Liver (tissue), 9 donors: Measurements from ENCODE around the gene TAS1R2. TPM values are rescaled to one million over a fixed set of nuclear protein-coding genes. Genes with fewer than 3 reads are reported as not detected.

Experiments used
- DNase-seq: peaks from one replicate; pipeline ENCODE4 v3.0.0-alpha.2; 2017; ENCODE audit warnings: low spot score
- H3K27ac ChIP-seq, 2 donors: one replicate each; pipeline ENCODE4 v1.7.0; 2013; ENCODE audit warnings: inconsistent platforms in 2 of 2, low read length in 2 of 2, control low read depth in 1 of 2, low read depth in 1 of 2, mild to moderate bottlenecking in 1 of 2
- H3K27me3 ChIP-seq, 4 donors: one replicate each; pipeline versions ENCODE4 v1.6.1 to v1.7.0; 2013; ENCODE audit warnings: low read length in 3 of 4, inconsistent platforms in 1 of 4, mild to moderate bottlenecking in 1 of 4, moderate library complexity in 1 of 4; ENCODE audit not compliant: control insufficient read depth in 4 of 4, insufficient read depth in 4 of 4
- H3K36me3 ChIP-seq, 4 donors: one replicate each; pipeline versions ENCODE4 v1.6.1 to v1.7.0; 2013; ENCODE audit warnings: low read length in 3 of 4, mild to moderate bottlenecking in 3 of 4, low read depth in 1 of 4, moderate library complexity in 1 of 4; ENCODE audit not compliant: control insufficient read depth in 4 of 4, insufficient read depth in 3 of 4
- H3K4me1 ChIP-seq, 4 donors: one replicate each; pipeline versions ENCODE4 v1.6.1 to v1.7.0; 2013; ENCODE audit warnings: low read length in 3 of 4, mild to moderate bottlenecking in 3 of 4, moderate library complexity in 1 of 4; ENCODE audit not compliant: control insufficient read depth in 4 of 4, insufficient read depth in 4 of 4
- H3K4me3 ChIP-seq, 3 donors: one replicate each; pipeline versions ENCODE4 v1.6.1 to v1.7.0; 2013; ENCODE audit warnings: low read length in 3 of 3, control low read depth in 1 of 3, low read depth in 1 of 3, mild to moderate bottlenecking in 1 of 3
- H3K9ac ChIP-seq, 2 donors: one replicate each; pipeline ENCODE4 v1.7.0; 2013; ENCODE audit warnings: low read length in 2 of 2, mild to moderate bottlenecking in 2 of 2, moderate library complexity in 2 of 2, control low read depth in 1 of 2, low read depth in 1 of 2
- H3K9me3 ChIP-seq, 4 donors: one replicate each; pipeline versions ENCODE4 v1.6.1 to v1.7.0; 2013; ENCODE audit warnings: low read length in 3 of 4; ENCODE audit not compliant: control insufficient read depth in 4 of 4
- ATF3 ChIP-seq: IDR thresholded peaks from 2 replicates; pipeline ENCODE4 v1.6.1; 2016; ENCODE audit warnings: antibody characterized with exemption
- CTCF ChIP-seq: fragments of 150-350 bp; IDR thresholded peaks from 2 replicates; pipeline ENCODE4 v1.5.1; 2017; ENCODE audit warnings: improper control_type of control experiment, low read depth, low read length; ENCODE audit not compliant: missing input control
- FOXA1 ChIP-seq: IDR thresholded peaks from 2 replicates; pipeline ENCODE4 v1.6.1; 2016; ENCODE audit warnings: antibody characterized with exemption
- GABPA ChIP-seq, 2 donors: IDR thresholded peaks in 1 of 2; conservative IDR thresholded peaks in 1 of 2; 2 replicates each; pipeline ENCODE4 v1.6.1; 2016; ENCODE audit warnings: antibody characterized with exemption in 2 of 2, mild to moderate bottlenecking in 1 of 2, moderate library complexity in 1 of 2
- HNF4A ChIP-seq, 2 donors: conservative IDR thresholded peaks; 2 replicates each; pipeline ENCODE4 v1.6.1; 2016; ENCODE audit warnings: antibody characterized with exemption in 2 of 2, mild to moderate bottlenecking in 2 of 2
- HNF4G ChIP-seq: IDR thresholded peaks from 2 replicates; pipeline ENCODE4 v1.6.1; 2016; ENCODE audit warnings: antibody characterized with exemption
- JUND ChIP-seq, 2 donors: IDR thresholded peaks; 2 replicates each; pipeline ENCODE4 v1.6.1; 2016; ENCODE audit warnings: antibody characterized with exemption in 2 of 2
- MAX ChIP-seq: IDR thresholded peaks from 2 replicates; pipeline ENCODE4 v1.6.1; 2016; ENCODE audit warnings: antibody characterized with exemption
- NR2F2 ChIP-seq: IDR thresholded peaks from 2 replicates; pipeline ENCODE4 v1.6.1; 2016; ENCODE audit warnings: antibody characterized with exemption
- RAD21 ChIP-seq, 2 donors: IDR thresholded peaks; 2 replicates each; pipeline ENCODE4 v1.6.1; 2016; ENCODE audit warnings: antibody characterized with exemption in 2 of 2, mild to moderate bottlenecking in 2 of 2
- REST ChIP-seq: IDR thresholded peaks from 2 replicates; pipeline ENCODE4 v1.6.1; 2016; ENCODE audit warnings: antibody characterized with exemption, mild to moderate bottlenecking
- RXRA ChIP-seq, 2 donors: IDR thresholded peaks; 2 replicates each; pipeline ENCODE4 v1.6.1; 2017 to 2018; ENCODE audit warnings: antibody characterized with exemption in 2 of 2, mild to moderate bottlenecking in 1 of 2
- TAF1 ChIP-seq: conservative IDR thresholded peaks from 2 replicates; pipeline ENCODE4 v1.6.1; 2016; ENCODE audit warnings: antibody characterized with exemption, mild to moderate bottlenecking
- YY1 ChIP-seq: IDR thresholded peaks from 2 replicates; pipeline ENCODE4 v1.6.1; 2016; ENCODE audit warnings: antibody characterized with exemption, mild to moderate bottlenecking
- ZBTB33 ChIP-seq: IDR thresholded peaks from 2 replicates; pipeline ENCODE4 v1.6.1; 2016; ENCODE audit warnings: antibody characterized with exemption
- WGBS: extraction: QIAGEN DNeasy Blood & Tissue Kit; methylation state at CpG from one replicate; pipeline ENCODE4 v1.1.7; 2013; 5-methylcytosine and 5-hydroxymethylcytosine counted together
- polyA plus RNA-seq, 2 donors: library from polyadenylated mRNA; stranded (reverse) in 1 of 2; unstranded in 1 of 2; fragments of 200-250 nt in 1 of 2; fragments of >200 nt in 1 of 2; fragmentation: Nextera tagmentation in 1 of 2; extraction: Ambion mirVana in 1 of 2; gene quantifications; one replicate each; pipeline versions ENCODE4 v1.2.1 to v1.2.3, GENCODE V29; 2013 to 2015
- total RNA-seq, 2 donors: library from RNA; depleted of rRNA; stranded (reverse); fragments of >200 nt; gene quantifications; one replicate each; pipeline ENCODE4 v1.2.3, GENCODE V29; 2014
- donor health status: healthy.
- donor health status: healthy.
- donor health status: healthy.
- donor health status: healthy.
- donor health status: healthy.

Gene TAS1R2
- total and polyA plus RNA-seq, 4 donors, result not detected

- H3K36me3 ChIP-seq, result no peaks in the 10 kb centered on the region
- WGBS, result 78% methylated on average over 7 of the region's 7 CpGs
- H3K4me1 ChIP-seq, result no peaks in the 10 kb centered on the region
- no peak overlapping the region for H3K4me3 ChIP-seq
- DNase-seq, result no peak
- no peak overlapping the region for H3K27ac ChIP-seq
- no peaks in the 10 kb centered on the region for H3K27me3 ChIP-seq
- no peaks in the 10 kb centered on the region for H3K9me3 ChIP-seq
- no peak overlapping the region for H3K9ac ChIP-seq
- TF ChIP-seq TAF1 (no peak), HNF4A (conservative IDR thresholded peaks at IDR 0.05) (no peak), RXRA (IDR thresholded peaks at IDR 0.05) (no peak), ZBTB33 (no peak)
Observed at GRCh38 chr1:18811733-18812452, 47.6 kb downstream of the TAS1R2 start.

GRCh38 chr1:18809953-18810899, 49.2 kb downstream of the TAS1R2 start:
- Histone ChIP-seq H3K27me3 (peaks cover 0 to 3% (median 0%) of the 10 kb centered on the region in 4 donors), H3K27ac (no peak overlapping the region)
- no peak for DNase-seq

More at GRCh38 chr1:18809953-18810899, 49.2 kb downstream of the TAS1R2 start:
- Histone ChIP-seq H3K36me3 (no peaks in the 10 kb centered on the region), H3K9me3 (no peaks in the 10 kb centered on the region), H3K4me3 (no peak overlapping the region), H3K9ac (no peak overlapping the region), H3K4me1 (no peaks in the 10 kb centered on the region)
- 70% methylated on average over 16 of the region's 16 CpGs for WGBS
- TF ChIP-seq CTCF (no peak), HNF4A (conservative IDR thresholded peaks at IDR 0.05) (no peak), ATF3 (no peak), MAX (no peak), GABPA (IDR thresholded peaks at IDR 0.05 in 1 of 2, conservative IDR thresholded peaks at IDR 0.05 in 1 of 2) (no peak), REST (no peak), ZBTB33 (no peak), JUND (IDR thresholded peaks at IDR 0.05) (no peak), FOXA1 (no peak), NR2F2 (no peak), YY1 (no peak), HNF4G (no peak), TAF1 (no peak), RAD21 (IDR thresholded peaks at IDR 0.05) (no peak)
